Activated T-helper 9 cell treated with anti-CD3 and anti-CD28 coated beads, Interleukin-2, amount 50 U/mL, for 16 hours (primary cell): Measurements from ENCODE around the gene ZFC3H1.
A peak's percentile ranks its signal among the peaks of the same experiment; 100 is the strongest.

Source experiments
- DNase-seq: peaks from one replicate; pipeline ENCODE4 v3.0.0-alpha.2; 2020; ENCODE audit warnings: low read depth

Gene ZFC3H1

DNA sequence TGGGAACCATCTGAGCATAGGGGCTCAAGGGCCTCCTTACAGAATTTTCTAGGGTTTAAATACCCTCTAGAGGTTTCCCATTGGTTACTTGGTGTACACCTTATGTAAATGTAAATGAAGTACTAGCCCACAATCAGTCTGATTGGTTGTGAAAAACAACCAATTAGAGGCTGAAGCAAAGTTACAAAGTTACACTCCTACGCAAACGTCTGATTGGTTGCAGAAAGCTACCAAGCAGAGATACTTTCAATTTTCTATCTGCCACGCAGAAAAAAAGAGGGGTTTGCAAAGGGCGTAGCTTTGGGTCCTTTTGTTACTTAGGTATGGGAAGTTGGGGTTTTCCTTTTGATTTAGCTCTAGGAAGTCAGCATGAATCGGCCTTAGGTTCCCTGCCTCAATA, 20.4 kb upstream of the ZFC3H1 start:
- no peak for DNase-seq

GRCh38 chr12:71683633-71684032, 20.0 kb upstream of the ZFC3H1 start:
- no peak for DNase-seq

DNA sequence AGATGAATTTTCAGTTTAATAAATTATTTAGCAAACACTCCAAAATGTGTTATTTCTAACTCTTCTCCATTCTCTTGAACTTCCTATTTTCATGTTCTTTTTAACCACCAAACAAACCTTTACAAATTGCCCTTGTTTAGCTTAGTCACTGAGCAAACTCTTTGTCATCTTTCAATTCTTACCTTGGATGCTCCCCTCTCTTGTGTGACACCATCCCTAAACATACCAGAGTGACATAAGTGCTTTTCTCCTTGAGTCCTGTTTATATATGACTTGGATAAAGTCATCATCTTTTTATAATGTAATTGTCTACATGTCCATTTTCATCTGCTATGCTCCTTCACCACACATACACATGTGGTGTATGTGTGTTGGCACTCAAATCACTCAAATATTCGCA, 18.8 kb upstream of the ZFC3H1 start:
- no peak for DNase-seq

DNA sequence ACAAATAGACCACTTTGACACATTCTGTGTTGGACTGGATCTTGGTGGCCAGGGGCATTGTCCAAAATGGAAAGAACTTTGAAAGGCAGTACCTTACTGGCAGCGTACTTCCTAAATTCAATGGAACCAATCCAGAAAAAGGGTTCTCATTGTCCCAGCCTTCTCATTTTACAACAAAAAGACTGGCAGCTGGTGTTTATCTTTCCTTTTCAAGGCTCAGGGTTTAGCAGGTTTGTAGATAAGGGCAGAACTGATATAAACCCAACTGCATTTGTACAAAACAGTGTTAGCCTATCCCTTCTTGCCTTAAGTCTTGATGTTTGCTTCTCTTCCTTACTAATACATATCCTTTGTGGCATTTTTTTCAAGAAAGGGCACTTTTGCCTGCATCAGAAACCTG, 8.2 kb upstream of the ZFC3H1 start:
- no peak for DNase-seq

DNA sequence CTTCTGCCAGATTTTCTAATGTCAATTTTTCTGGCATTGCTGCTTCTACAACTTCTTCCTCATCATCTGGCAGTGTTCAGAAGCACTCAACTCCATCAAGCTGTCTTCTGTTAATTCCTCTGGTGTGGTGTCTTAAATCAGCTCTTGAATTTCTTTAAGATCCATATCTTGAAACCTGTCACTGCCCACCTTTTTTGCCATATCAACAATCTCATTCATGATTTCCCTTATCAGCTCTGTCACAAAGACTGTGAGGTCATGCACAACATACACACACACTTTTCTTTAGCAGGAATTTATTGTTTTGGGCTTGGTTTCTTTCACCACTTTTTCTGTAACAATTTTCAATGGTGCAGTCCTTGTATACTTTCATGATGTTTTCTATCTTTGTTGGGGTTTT, 7.7 kb upstream of the ZFC3H1 start:
- DNase-seq: no peak

DNA sequence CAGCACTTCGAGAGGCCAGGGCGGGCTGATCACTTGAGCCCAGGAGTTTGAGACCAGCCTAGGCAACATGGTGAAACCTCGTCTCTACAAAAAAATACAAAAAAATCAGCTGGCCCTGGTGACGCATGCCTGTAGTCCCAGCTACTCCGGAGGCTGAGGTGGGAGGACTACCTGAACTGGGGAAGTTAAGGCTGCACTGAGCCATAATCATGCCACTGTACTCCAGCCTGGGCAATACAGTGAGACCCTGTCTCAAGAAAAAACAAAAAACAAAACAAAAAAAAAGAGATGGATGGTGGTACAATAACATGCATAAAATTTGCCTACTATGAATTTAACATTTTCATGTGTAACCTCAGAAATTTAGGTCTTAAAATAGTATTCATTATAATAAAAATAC, 2.6 kb upstream of the ZFC3H1 start:
- DNase-seq: no peak

DNA sequence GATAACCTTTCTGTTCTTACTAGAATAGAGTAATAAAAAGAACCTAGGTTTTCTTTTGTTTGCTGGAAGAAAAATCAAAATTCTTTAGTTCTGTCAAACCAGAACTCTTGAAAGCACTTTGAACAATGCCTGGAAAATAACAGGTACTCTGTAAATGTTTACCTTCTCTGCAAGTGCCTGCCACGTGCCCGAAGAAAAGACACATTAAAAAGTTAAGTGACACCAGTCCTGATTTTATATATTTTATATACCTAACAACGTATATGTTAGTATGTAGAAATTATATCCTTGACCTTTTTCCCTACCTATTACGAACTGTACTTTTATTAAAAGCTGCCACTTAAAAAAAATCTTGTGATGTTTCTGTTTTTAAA, 1.4 kb upstream of the ZFC3H1 start:
- no peak for DNase-seq

- DNase-seq: no peak
Observed at GRCh38 chr12:71664411-71665089, 902 bp upstream of the ZFC3H1 start.

DNA sequence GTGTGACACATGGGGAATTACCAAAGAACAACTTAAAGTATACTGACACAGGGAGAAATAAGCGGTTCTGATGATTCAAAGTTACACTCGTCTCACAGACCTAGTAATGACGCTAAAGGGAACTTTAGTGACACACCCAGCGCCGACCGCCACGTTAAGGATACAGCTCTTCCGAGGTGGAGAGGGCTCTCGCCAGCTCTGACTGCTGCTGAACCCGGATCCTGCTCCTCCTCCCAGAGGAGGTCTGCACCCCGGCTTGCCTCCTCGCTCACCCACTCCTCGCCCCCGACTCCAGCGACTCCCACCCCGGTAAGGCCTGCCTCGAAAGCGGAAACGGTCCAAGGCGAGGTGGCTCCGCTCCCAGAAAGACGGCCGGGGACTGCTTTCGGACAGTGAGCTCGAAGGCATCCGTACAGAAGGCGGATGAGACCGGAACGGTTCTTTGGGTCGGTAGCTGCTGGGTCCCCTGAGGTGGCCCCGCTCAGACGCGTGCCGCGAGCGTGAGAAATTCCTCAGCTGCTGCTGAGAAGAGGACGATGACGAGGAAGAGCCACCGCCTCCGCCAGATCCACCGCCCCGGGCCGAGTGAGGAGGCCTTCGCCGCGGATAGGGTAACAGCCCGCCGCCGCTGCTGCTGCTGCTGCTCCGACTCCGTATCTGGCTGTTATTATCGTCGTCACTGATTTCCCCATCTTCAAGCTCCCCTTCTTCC, 643 bp downstream of the ZFC3H1 start:
- DNase-seq: peak; percentile 63

GRCh38 chr12:71661977-71662530, 1.6 kb downstream of the ZFC3H1 start:
- no peak for DNase-seq

GRCh38 chr12:71656740-71657139, 6.9 kb downstream of the ZFC3H1 start:
- DNase-seq: no peak

GRCh38 chr12:71655907-71656306, 7.7 kb downstream of the ZFC3H1 start:
- DNase-seq: no peak

GRCh38 chr12:71655495-71655894, 8.2 kb downstream of the ZFC3H1 start:
- no peak for DNase-seq

GRCh38 chr12:71654200-71654599, 9.4 kb downstream of the ZFC3H1 start:
- DNase-seq: no peak

DNA sequence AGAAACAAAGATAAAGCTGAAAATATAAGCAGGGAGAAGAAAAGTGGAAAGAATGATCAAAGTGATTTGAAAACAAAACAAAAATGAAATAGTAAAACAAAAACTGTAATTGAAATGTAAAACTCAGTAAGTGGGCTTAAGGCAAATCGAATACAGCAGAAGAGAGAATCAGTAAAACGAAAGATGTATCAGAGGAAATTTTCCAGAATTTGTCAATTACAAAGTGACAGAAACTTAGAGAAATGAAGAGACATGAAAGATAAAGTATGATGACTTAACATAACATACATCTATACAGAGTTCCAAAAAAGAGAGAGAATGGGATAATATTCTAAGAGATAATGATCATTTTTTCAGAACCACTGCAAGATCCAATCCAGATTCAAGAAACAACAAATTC, 10.5 kb downstream of the ZFC3H1 start:
- DNase-seq: no peak

DNA sequence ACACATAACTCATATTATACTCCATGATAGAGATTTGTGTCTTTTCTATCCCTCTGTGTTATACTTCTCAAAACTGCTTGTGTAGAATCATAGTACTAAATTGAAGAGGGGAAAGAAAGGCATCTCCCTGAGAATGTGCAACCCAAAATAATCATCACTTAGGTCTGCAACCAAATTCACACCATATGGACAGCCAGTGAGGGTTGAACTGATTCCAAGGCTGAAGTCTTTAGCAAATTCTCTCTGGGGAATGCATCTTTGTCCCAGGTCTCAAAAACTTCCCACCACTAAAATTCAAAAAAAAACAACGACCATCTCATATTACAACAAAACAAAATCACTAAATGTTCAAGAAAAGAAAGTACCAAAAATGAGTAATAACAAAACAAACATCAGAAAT, 11.0 kb downstream of the ZFC3H1 start:
- no peak for DNase-seq

DNA sequence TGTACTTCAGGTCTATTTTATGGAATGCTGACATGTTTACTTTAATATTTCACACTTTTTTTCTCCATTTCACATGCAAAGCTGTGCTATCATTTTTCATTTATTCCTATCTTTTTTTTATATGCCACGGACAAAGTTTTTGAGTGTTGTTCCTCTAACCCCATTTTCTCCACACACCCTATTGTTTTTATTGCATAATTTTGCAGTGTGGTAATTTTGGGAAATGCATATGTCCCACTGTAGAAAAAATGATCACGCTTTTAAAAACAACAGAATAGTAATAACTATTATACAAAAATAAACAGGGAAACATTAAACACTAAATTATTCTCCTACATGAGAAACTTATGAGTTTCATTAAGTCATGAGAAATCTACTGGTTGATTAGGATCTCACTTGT, 14.2 kb downstream of the ZFC3H1 start:
- no peak for DNase-seq

DNA sequence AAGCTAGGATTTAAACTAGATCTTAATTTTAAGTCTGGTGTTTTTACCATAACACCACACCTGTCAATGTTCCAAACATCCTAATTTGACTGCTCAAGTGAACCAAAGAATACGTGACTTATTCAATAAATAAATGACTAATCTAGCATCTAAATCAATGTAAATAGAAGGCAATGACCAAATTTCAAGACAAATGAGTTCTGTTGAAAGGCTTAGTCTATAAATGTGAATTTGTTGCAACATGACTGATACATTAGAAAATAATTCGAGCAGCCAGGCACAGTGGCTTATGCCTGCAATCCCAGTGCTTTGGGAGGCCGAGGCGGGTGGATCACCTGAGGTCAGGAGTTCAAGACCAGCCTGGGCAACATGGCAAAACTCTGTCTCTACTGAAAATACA, 15.1 kb downstream of the ZFC3H1 start:
- DNase-seq: no peak

GRCh38 chr12:71646512-71646911, 17.1 kb downstream of the ZFC3H1 start:
- DNase-seq: no peak

- no peak for DNase-seq
Observed at GRCh38 chr12:71645268-71645667, 18.4 kb downstream of the ZFC3H1 start.

DNA sequence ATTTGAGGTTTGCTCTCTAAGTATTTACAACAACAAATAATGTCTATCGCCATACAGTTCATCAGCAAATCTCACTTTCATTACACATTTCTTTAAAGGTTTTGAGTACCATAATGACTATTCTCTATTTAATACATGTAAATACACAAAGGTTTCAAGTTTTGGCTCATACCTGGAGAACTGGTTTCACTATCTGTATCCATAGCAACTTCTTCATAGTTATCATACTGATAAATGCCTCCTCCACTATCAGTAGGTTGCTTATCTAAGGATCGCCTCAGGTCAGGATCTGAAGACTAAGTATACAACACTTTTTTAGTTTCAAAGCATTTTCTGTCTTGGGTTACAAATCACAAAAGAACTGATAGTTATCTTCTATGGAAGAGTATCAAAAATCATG, 21.4 kb downstream of the ZFC3H1 start:
- DNase-seq: no peak

DNA sequence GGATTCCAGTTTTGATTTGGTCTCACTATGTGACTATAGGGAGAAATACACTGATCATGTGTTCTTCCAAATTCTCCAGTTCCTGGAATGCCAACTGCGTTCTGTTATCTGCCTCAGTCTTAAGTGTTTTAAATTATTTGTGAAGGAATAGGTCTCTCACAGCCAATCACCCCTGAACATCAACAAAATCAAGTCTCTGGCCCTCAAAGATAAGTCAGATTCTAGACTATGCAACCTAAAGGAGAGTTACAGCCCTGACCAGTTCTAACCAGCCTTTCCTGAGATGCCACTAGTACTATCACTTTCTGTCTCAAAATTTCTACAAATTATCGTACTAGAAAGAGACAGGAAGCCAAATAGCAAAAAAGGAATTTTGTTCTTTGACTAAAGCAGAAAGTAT, 22.3 kb downstream of the ZFC3H1 start:
- DNase-seq: no peak

DNA sequence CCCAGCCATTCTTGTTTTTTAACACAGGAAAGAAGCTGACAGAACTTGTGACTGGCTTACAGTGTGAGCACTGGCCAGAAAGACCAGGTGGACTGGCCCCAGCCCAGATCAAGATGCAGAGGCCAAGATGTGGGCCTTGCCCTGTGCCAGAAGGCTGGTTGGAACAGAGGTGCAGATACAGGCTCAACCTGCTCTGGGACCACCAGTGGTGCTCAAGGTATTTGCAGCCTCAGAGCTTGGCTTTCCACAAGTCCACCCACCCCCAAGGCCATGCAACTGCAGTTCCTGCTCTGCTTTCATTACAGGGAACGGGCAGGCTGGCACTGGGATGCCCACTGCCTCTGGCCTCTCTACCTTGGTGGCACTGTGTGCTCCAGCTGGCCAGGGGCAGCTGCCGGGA, 23.3 kb downstream of the ZFC3H1 start:
- no peak for DNase-seq

DNA sequence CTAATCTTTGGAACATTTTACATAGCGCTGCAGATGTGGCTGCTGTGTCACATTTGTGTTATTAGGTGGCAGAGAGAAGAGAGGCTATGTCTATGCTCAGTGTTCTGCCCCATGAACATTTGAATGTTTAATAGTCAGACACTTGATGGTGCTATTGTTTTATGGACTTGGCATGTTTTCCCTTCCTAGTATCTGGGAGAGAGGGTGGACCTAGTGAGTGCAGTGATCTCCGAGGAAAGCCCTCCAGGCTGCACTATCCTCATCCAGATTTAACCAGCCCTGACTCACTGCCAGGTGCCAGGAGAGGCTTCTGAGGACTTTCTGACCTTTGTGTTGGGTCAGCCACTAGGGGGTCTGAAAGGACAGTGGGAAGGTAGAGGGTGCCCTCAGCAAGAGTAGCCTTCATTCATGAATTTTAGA, 24.3 kb downstream of the ZFC3H1 start:
- DNase-seq: no peak
